Activated effector memory CD4-positive, alpha-beta T cell treated with Interleukin-2 at 50 U/mL for 16 hours (primary cell): ENCODE data around the gene SNAP47.

ENCODE experiments used
- DNase-seq: peaks from one replicate; pipeline ENCODE4 v3.0.0-alpha.2; 2020

Gene SNAP47

DNA sequence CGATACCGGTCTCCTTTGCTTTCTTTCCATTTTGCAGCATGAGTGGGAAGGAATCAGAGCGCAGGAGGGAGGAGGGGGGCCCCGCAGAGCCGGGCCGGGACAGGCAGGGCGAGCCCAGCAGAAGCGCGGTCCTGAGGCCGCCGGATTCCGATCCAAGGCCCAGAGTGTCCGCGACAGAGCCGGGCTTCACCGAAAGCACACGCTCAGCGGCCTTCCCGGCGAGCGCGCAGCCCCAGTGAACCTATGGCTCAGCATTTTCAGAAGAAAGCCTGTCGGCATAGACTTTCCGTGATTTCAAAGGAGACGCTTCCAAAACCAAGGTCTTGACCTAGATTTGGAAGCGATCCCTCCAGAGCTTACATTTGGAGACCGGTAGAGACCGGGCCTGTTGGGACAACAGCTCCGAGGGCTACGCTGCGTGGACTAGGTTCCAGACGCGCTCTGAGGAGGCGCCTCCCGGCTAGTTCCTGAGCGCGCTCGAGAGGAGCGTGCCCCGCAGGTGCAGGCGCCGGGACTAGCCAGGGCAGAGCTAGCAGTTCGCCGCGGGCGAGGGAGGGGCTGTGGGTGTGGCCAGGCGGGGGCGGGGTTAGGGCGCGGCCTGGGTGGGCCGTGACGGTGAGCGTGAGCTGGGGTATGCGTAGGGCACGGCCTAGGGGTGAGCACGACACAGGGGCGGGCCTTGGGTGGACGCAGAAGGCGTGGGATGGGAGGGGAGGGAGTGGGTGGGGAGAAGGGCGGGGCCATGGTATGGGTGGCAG is 52.5 kb downstream of the SNAP47 start:
- DNase-seq = peak; percentile 98

DNA sequence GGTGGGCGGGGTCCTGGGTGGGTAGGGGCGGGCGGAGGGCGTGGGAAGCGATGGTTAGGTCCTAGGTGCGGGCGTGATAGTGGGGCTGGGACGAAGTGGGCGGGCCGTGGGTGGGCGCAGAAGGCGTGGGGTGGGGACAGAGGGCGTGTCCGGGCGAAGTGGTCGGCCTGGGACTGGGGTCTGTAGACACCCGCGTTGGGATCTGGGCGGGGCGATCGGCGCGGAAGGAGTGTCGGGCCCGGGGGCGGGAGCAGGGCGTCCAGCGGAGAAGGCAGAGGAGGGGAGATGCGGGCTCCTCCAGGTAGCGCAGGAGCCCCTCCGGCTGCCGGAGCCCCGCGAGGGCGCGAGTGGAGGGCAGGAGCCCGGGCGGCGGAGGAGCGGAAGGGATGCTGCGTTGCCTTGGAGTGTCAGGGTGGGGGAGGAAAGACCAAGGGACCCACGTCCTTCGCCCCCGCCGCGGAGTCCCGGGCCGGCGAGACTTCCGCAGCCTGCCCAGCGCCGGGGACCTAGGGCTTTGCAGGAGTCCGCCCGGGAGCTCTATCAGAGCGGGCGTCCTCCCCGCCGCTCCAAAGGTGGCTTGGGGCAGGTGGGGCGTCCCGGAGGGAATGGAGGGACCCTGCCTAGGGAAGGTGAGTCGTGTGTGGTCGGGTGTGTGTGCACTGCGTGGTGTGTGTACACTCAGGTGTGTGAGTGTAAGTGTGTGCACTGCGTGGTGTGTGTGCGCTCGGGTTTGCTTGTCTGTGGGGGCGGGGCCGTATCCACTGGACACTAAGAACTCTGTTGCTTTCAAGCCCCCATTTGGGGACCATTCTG is 53.2 kb downstream of the SNAP47 start:
- DNase-seq = no peak

DNA sequence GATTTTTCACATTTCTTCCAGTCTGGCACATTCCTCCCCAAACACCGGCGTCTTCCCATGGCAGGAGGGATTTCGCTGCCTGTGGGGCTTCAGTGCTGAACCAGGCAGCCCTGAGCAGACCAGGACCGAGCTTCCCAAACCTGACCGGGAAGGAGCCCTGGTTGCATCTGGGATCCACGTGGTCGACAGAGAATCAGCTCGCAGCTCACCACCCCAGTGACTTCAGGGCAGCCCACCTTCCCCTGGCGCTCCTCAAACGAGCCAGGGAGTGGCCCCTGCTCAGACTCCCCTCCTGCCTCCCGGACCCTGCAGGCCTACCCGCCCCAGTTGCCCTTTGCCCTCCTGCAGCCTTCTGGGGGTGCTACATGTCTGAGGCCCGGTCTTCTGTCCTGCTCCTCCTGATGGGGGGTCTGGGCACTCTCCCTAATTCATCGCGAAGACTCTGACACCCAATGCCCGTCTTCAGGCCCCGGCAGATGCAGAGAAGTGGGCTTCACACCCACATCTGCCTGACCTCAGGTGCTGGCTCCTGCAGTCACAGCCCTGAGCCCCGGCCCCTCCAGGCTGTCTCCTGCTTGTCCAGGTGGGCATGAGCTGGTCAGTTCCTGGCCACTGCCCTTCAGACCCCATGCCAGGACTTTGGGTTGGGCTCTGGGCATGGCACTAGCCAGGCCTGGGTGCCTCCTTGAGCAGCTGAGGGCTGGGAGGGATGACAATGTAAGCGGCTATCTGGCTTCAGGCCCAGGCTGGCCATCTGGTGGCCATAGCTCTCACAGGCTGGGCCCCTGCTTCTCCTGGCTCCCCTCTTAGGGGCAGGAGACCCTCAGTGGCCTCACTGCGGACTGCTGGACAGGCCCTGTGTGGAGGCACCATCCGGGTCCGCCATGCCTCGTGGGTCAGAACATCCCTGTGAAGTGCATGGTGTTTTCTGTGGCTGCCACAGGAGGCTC is 54.1 kb downstream of the SNAP47 start:
- no peak for DNase-seq

DNA sequence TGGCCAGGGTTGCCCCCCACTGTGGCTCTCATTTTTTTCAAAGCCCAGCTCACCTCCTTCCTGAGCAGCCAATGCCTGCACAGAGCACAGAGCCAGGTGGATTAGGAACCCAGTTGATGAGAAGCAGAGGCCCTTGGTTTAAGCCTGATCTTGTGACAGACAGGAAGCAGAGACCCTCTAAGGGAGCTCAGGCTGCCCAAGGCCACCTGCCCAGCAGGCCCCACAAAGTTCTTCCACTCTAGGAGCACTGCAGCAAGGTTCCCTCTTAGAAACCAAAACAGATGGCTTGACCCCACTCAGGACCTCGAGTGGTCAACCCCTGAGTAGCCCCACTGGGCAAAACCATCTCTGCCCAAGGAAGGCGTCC is 54.8 kb downstream of the SNAP47 start:
- DNase-seq = no peak

DNA sequence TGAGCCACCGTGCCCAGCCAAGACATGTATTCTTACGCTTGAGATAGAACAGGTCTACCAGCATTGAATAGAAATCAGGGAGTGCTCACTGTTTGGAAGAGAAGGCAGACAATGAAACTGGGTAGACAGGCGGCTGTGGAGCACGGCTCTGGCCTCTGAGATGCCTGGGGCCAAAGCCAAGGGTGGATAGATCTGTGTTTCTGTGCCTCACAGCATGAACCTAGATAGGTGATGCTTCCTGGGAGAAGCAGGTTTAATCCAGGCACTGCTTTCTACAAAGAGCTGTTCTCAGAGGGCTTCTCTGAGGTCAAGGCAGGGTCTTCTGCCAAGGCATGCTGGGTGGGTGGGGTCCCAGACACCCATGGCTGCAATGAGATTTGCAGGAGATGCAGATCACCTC is 55.6 kb downstream of the SNAP47 start:
- DNase-seq = no peak

DNA sequence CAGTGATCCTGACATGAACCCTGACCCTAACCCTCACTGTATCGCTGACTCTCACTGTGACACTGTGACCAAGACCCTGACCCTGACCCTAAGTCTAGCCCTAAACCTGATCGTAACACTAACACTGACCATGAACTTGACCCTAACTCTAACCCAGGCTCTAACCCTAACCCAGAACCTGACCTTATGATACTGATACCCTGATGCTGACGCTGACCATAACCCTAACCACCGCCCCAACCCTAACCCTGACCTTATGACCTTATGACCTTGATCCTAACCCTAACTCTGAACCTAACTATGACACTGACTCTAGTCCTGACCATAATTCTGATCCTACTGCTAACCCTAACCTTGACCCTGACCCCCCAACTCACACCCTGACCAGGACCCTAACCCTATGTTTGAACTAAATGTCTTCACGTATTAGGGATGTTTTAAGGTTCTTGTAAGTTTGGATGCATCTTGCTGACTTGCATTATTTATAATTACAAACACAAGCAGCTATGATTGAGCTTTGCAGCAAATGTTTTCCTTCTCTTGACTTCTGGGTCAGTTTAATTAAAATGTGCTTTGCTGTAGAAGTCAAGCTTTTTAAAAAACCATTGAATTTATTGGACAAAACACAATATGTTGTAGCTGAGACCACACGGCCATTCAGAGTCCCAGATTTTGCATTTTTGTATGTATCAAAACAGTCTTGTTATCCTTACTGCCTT is 56.3 kb downstream of the SNAP47 start:
- DNase-seq = no peak

DNA sequence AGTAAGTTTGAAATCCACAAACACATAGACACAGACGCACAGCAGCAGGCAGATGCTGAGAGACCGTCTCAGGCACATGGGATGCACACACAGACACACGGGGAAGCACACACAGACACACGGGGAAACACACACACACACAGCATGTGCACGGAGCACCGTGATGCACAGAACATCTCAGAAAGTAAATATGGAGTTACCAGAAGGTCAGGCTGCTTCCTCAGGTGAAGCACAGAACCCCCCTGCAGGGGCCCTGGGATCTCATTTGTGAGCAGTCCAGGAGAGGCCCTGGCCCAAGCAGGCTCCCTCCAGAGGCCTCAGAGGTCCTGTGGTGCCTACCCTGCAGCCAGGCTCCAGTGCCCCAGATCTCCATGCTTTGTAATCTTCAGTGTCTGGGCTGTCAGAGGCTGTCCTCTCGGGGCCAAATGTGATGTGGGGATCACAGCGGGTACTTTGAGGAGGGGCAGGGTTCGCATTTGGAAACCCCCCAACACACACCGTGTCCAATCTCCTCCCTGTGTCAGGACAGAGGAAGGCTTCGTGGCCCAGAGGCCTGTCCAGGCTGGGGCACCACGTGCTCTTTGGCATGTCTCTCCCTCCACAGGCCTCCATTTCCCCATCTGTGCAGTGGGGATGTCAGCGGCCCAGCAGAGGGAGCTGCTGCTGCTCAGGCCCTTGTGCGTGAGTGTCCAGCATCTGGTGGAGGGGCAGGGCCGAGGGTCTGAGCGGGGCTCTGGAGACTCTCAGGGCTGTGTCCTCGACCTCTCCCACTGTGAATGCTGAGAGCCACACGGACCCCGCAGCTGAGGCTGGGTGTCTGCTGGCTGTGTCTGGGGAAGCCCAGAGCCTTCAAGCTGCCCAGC is 57.2 kb downstream of the SNAP47 start:
- no peak for DNase-seq

DNA sequence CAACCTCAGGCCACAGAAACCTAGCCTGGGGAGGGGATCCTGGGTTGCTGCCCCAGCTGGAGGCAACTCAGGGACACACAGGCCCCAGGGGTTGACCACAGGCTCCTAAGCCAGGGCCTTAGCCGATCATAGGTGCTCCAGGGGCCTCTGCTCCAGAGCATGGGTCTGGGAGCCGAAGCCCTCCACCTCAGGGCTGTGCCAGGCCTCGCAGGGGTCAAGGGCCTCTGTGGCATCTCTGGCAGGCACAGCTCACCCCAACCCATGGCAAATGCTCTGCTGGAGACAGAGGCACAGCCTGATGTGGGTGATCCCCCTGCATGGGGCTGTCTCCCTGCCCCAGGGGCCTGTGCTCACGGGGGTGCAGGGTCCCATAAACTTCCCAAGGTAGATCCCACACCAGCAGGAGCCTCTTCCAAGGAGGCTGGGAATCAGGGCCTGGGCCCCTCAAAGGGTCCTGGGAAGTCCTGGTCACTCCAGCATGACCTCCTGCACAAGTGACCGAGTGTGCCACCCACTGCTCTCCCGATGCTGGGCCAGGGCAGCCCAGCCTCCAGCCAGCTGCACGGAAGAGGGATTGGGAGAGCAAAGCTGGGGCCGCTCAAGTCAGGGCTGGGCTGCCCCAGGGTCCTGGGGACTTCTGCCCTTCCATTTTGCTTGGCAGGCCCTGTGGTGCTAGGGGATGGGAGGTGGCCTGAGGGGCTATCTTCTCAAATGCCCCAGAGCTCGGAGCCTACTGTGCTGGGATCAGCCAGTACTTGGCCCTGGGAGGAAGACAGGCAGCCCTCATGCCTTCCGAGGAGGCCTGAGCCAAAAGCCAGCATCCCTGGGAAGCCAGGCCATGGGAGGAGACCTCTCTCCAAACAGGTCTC is 58.1 kb downstream of the SNAP47 start:
- DNase-seq = no peak

DNA sequence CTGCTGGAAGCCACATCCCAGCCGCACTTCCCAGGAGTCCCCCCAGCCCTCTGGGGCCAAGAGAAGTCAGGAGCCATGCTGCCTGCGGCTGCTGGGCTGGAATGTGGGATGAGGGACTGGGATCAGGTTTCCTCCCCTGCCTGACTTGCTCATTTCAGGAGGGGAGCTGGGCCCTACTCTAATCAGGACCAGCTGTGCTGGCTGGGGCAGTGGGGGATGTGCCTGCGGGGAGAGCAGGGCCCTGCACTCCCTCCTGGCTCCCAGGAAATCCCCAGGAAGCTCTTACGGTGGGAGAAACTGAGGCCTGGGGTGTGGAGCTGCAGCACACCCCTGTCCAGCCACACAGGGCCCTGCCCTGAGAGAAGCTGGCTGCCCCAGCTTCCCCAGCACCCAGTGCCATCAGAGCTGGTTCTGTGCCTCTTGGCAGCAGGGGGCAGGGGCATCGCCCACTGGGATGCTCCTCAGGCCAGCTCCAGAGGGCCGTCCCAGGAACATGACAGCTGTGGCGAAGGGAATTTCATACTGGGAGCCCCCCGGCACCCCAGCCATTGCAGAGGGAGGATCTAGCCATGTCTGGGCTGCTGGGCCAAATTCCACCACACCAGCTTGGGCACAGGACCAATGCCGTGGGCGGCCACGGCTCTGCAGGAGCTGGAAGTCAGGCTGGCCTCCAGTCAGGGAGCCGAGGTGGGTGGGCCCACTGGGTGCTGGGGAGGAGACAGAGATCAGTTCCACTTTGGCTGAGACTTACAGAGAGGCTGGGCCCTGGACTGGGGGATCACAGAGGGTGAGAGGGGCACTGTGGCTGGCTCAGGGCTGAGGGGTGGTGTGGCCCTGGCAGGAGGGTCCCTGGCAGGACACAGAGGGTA is 58.9 kb downstream of the SNAP47 start:
- no peak for DNase-seq

DNA sequence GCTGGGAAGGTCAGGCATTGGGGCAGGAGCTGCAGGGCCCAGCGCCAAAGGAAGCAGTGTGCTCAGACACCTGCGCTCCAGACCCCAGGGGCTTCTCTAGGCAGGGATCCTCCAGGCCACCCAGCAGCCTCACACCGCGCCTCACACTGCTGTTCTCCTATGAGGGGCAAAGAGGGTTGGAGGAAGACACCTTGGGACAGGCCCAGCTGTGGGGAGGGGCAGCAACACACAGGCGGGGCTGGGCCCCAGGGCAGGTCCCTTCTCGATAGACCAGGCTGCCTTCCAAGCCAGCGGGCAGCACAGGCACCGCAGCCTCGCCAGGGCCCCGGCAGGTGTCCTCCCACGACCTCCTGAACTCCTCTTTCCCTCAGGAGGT is 59.6 kb downstream of the SNAP47 start:
- DNase-seq = no peak

DNA sequence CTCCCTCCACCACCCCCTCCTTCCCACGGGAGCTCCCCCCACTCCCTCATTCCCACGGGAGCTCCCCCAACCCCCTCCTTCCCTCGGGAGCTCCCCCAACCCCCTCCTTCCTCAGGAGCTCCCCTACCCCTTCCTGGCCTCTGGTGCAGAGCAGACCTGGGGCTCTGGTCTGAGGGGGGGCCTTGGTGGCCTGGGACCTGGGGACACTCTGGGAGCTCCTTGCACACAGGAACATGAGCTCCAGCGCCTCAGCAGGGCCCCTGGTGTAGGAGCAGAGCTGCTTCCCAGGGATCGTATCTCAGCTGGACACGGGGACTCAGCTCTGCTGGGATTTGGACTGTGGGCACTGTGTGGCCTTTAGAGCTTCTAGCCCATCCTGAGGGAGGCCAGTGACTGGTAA is 60.5 kb downstream of the SNAP47 start:
- no peak for DNase-seq

DNA sequence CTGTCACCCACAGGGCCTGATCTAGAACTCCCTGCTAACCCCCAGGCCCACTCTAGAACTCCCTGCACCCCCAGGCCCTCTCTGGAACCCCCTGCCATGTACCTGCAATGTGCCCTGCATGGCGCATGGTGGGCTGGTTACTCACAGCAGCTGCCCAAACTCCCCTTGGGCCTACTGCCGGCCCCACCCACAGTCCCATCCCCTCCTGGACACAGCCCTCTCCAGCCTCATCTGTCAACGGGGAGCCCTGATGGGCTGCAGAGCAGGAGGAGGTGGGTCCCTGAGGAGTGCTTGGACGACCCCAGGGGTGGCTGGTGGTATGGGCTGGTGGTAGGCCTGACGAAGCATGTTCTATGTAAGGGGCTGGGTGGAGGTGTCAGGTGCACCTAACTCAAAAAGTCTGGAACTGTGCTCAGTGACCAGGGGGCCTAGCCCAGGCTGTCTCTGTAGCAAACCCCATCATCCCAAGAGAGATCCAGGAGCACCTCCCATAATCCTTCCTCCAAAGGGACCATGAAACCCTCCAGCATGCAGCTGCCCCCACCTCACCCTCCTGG is 61.2 kb downstream of the SNAP47 start:
- DNase-seq = no peak

DNA sequence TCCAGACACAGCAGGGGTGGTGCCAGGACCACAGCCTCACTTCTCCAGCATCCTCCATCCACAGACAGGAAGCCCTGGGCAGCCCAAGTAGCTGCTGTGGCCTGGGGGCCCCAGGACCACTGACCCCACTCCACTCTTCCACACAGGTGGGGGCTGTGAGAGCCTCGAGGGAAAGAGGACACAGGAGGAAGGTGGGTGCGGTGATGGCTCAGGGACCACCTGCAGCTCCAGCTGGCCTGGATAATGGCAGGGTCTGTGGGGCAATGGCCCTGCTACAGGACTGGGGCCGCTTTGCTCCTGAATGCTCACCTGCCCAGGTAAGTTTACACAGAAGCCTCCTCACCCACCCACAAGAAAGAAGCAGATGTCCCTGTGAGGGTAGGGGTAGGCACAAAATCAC is 61.9 kb downstream of the SNAP47 start:
- DNase-seq = no peak

DNA sequence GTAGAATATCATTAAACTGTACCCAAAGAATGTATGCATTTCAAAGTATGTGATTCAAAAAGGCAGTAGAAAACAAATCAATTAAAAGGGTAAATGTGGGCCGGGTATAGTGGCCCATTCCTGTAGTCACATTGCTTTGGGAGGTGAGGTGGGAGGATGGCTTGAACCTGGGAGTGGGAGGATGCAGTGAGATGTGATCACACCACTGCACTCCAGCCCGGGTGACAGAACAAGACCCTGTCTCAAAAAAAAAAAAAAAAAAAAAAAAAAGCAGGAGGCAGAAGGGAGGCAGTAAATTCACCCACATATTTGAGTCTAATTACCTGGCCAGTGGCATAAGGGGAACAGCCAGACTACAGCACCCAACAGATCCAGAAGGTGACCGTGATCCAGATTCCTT is 62.4 kb downstream of the SNAP47 start:
- no peak for DNase-seq

DNA sequence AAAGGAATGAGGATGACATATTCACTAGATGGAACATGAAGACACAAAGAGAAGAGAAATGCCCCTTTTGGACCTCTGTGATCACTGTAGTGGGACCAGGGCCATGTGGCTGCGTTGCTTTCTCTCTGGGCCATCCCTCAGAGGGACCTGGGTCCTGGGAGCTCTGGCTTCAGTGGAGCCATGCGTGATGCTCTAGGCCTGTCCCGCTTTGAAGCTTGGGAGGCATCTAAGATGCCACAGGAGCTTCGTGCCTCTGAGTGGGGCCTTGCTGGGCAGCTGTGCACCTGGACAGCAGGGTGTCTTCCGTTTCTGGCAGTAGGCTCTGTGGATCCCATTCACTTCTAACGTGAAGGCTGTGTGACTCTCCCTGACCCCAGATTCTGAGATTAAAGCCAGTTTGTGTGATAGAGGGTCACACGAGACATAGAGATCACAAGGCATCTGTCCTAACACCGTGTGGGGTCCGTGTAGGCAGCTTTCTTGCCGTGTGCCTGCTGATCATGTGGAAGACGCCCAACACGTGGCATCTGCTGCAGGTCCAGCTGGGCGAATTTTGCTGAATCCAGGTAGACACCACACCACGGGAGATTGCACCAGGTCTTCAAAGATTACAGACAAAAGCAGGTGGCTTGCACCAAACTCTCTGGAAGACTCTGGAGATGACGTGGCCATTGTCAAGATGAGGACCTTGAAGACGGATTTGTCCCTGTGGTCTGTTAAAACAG is 63.0 kb downstream of the SNAP47 start:
- no peak for DNase-seq

DNA sequence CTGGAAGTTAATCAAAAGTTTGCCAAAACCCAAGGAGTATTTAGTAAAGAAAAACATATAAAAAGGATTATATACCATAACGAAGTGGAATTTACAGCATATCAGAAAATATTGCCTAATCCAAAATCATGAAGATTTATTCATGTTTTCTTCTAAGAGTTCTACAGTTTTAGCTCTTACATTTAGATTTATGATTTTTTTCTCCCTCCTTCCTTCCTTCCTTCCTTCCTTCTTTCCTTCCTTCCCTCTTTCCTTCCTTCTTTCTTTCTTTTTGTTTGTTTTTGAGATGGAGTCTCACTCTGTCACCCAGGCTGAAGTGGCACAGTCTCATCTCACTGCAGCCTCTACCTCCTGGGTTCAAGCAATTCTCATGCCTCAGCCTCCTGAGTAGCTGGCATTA is 64.5 kb downstream of the SNAP47 start:
- no peak for DNase-seq

DNA sequence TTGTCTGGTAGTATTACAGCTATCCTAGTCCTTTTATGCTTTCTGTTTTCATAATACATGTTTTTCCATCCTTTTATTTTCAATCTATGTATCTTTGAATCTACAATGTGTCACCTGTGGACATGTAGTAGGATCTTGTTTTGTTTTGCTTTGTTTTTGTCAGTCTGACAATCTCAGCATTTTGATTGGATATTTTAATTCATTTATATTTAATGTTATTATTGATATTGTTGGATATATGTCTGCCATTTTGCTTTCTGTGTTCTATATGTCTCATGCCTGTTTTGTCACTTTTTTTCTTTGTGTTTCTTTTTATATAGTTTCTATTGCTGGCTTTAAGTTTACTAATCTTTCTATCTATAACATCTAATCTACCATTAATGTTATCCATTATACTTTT is 68.7 kb downstream of the SNAP47 start:
- no peak for DNase-seq

DNA sequence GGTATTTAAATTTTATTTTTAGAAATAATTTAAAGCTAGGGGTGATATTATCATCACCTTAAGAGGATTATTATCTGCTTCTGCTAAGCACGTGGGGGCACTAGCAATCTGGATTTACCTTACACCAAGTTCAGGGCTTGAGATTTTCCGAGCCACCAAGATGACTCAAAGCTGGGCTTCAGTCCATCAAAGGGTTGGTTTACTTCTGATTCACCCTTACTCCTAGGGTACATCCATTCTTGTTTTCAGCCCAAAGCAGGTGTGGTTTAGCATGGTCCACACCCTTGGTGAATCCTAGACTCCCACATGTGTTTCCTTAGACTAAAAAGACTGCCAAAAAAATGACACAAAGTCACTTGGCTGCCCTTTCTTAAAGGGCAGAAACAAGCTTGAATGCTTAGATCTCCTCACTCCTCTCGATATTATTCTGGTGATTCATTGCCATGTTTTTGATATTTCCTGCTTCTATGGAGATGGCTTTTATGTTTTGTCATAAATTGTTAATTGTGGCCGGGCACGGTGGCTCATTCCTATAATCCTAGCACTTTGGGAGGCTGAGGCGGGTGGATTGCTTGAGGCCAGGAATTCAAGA is 70.5 kb downstream of the SNAP47 start:
- no peak for DNase-seq
